H9 (cell line): Measurements from ENCODE around the gene PDE7B. TPM values are rescaled to one million over a fixed set of nuclear protein-coding genes. Genes with fewer than 3 reads are reported as not detected.

ENCODE experiments used
- DNase-seq: peaks from one replicate; pipeline ENCODE4 v3.0.0-alpha.2; 2017
- H2AFZ ChIP-seq: one replicate; pipeline ENCODE4 v1.6.1; 2013; ENCODE audit warnings: mild to moderate bottlenecking, low read length, control low read depth, moderate library complexity
- H2AK5ac ChIP-seq: 2 replicates; pipeline ENCODE4 v1.6.1; 2013; ENCODE audit warnings: low read length, control low read depth, mixed read lengths; ENCODE audit not compliant: insufficient read length
- H2BK120ac ChIP-seq: one replicate; pipeline ENCODE4 v1.6.1; 2013; ENCODE audit warnings: low read depth, mild to moderate bottlenecking, low read length, control low read depth, inconsistent platforms; ENCODE audit not compliant: poor library complexity, severe bottlenecking
- H2BK12ac ChIP-seq: 2 replicates; pipeline ENCODE4 v1.6.1; 2013; ENCODE audit warnings: low read length, control low read depth, mixed read lengths, low read depth; ENCODE audit not compliant: insufficient read length
- H2BK15ac ChIP-seq: 2 replicates; pipeline ENCODE4 v1.6.1; 2013; ENCODE audit warnings: low read depth, low read length, control low read depth
- H2BK20ac ChIP-seq: one replicate; pipeline ENCODE4 v1.6.1; 2013; ENCODE audit warnings: low read depth, mild to moderate bottlenecking, low read length, control low read depth, inconsistent platforms; ENCODE audit not compliant: poor library complexity, severe bottlenecking
- H2BK5ac ChIP-seq: 2 replicates; pipeline ENCODE4 v1.6.1; 2013; ENCODE audit warnings: low read length, control low read depth, mixed read lengths; ENCODE audit not compliant: insufficient read length
- H3K14ac ChIP-seq: 2 replicates; pipeline ENCODE4 v1.6.1; 2013; ENCODE audit warnings: low read length, control low read depth; ENCODE audit not compliant: insufficient read depth
- H3K18ac ChIP-seq: 2 replicates; pipeline ENCODE4 v1.6.1; 2013; ENCODE audit warnings: low read depth, mild to moderate bottlenecking, mixed read lengths, low read length, control low read depth; ENCODE audit not compliant: insufficient read length
- H3K23ac ChIP-seq: 2 replicates; pipeline ENCODE4 v1.6.1; 2013; ENCODE audit warnings: low read length, control low read depth, mixed read lengths, low read depth; ENCODE audit not compliant: insufficient read length
- H3K23me2 ChIP-seq: 2 replicates; pipeline ENCODE4 v1.6.1; 2013; ENCODE audit warnings: low read depth, mild to moderate bottlenecking, mixed read lengths, low read length, control low read depth; ENCODE audit not compliant: insufficient read length, poor library complexity, severe bottlenecking
- H3K27ac ChIP-seq: 2 replicates; pipeline ENCODE4 v1.5.1; 2013; ENCODE audit warnings: low read length, control low read depth, mixed read lengths, low read depth; ENCODE audit not compliant: insufficient read length
- H3K27me3 ChIP-seq: 2 replicates; pipeline ENCODE4 v1.6.1; 2013; ENCODE audit warnings: low read length, control low read depth, inconsistent platforms; ENCODE audit not compliant: insufficient read depth
- H3K4ac ChIP-seq: 2 replicates; pipeline ENCODE4 v1.6.1; 2013; ENCODE audit warnings: low read depth, mild to moderate bottlenecking, control low read depth, inconsistent platforms, low read length, moderate library complexity
- H3K4me1 ChIP-seq: 2 replicates; pipeline ENCODE4 v1.6.1; 2013; ENCODE audit warnings: low read length, control low read depth, inconsistent platforms; ENCODE audit not compliant: insufficient read depth
- H3K4me2 ChIP-seq: 2 replicates; pipeline ENCODE4 v1.6.1; 2013; ENCODE audit warnings: low read length, control low read depth, mixed read lengths; ENCODE audit not compliant: insufficient read length, insufficient read depth
- H3K56ac ChIP-seq: 2 replicates; pipeline ENCODE4 v1.6.1; 2013; ENCODE audit warnings: low read depth, mild to moderate bottlenecking, mixed read lengths, low read length, control low read depth; ENCODE audit not compliant: insufficient read length
- H3K79me1 ChIP-seq: 2 replicates; pipeline ENCODE4 v1.6.1; 2013; ENCODE audit warnings: low read depth, mild to moderate bottlenecking, moderate library complexity, low read length, control low read depth, inconsistent platforms; ENCODE audit not compliant: insufficient read depth, poor library complexity, severe bottlenecking
- H3K79me2 ChIP-seq: 2 replicates; pipeline ENCODE4 v1.6.1; 2013; ENCODE audit warnings: low read length, control low read depth, inconsistent platforms; ENCODE audit not compliant: insufficient read depth
- H3K9ac ChIP-seq: 2 replicates; pipeline ENCODE4 v1.6.1; 2013; ENCODE audit warnings: low read length, control low read depth, mixed read lengths; ENCODE audit not compliant: insufficient read length; ENCODE audit errors: extremely low read depth
- H3K9me3 ChIP-seq: one replicate; pipeline ENCODE4 v1.6.1; 2013; ENCODE audit warnings: low read depth, low read length, inconsistent platforms; ENCODE audit not compliant: control insufficient read depth
- H3T11ph ChIP-seq: one replicate; pipeline ENCODE4 v1.6.1; 2013; ENCODE audit warnings: mild to moderate bottlenecking, low read length, control low read depth, inconsistent platforms
- H4K20me1 ChIP-seq: one replicate; pipeline ENCODE4 v1.6.1; 2013; ENCODE audit not compliant: control insufficient read depth, insufficient read length, insufficient read depth
- H4K5ac ChIP-seq: 2 replicates; pipeline ENCODE4 v1.6.1; 2013; ENCODE audit warnings: low read depth, mild to moderate bottlenecking, mixed read lengths, low read length, control low read depth; ENCODE audit not compliant: insufficient read length
- H4K8ac ChIP-seq: replicated peaks from 2 replicates; pipeline ENCODE4 v1.6.1; 2013; ENCODE audit warnings: low read length, control low read depth, mixed read lengths, low read depth; ENCODE audit not compliant: insufficient read length
- H4K91ac ChIP-seq: 2 replicates; pipeline ENCODE4 v1.6.1; 2013; ENCODE audit warnings: low read depth, mild to moderate bottlenecking, moderate library complexity, mixed read lengths, low read length, control low read depth; ENCODE audit not compliant: insufficient read length
- H3K27ac Mint-ChIP-seq, 3 experiments: 2 replicates in 2 of 3; 3 replicates in 1 of 3; pipeline ENCODE4 v1.8.0; 2020 to 2021; ENCODE audit warnings: mixed read lengths in 3 of 3, mild to moderate bottlenecking in 1 of 3, moderate library complexity in 1 of 3
- H3K27me3 Mint-ChIP-seq: 2 replicates; pipeline ENCODE4 v1.8.0; 2021; ENCODE audit warnings: low read depth, mild to moderate bottlenecking, moderate library complexity, mixed read lengths
- H3K36me3 Mint-ChIP-seq, 3 experiments: 2 replicates in 2 of 3; 3 replicates in 1 of 3; pipeline ENCODE4 v1.8.0; 2020 to 2021; ENCODE audit warnings: low read depth in 3 of 3, mixed read lengths in 3 of 3; ENCODE audit not compliant: insufficient read depth in 1 of 3
- H3K4me1 Mint-ChIP-seq, 2 experiments: 2 replicates each; pipeline ENCODE4 v1.8.0; 2020; ENCODE audit warnings: mixed read lengths in 2 of 2
- H3K4me3 Mint-ChIP-seq, 2 experiments: 2 replicates in 1 of 2; 3 replicates in 1 of 2; pipeline ENCODE4 v1.8.0; 2020 to 2021; ENCODE audit warnings: mild to moderate bottlenecking in 2 of 2, mixed read lengths in 2 of 2, moderate library complexity in 1 of 2
- H3K9me3 Mint-ChIP-seq, 2 experiments: 2 replicates in 1 of 2; 3 replicates in 1 of 2; pipeline ENCODE4 v1.8.0; 2020; ENCODE audit warnings: mild to moderate bottlenecking in 2 of 2, mixed read lengths in 2 of 2, moderate library complexity in 1 of 2
- WGBS: extraction: QIAGEN DNeasy Blood & Tissue Kit; methylation state at CpG from one replicate; pipeline ENCODE4 v1.1.7; 2013; ENCODE audit warnings: missing lambda C conversion rate, low lambda C conversion rate, mixed read lengths; ENCODE audit not compliant: insufficient read length; ENCODE audit errors: extremely low coverage; 5-methylcytosine and 5-hydroxymethylcytosine counted together
- total RNA-seq: library from RNA; stranded (reverse); gene quantifications from 2 replicates; pipeline ENCODE4 v1.2.1, GENCODE V29; 2021
- TF ChIP-seq, protein P1 (sequence below): fragments of 200-600 bp; sonication (generic); conservative IDR thresholded peaks from 3 replicates; pipeline ENCODE4 v1.8.0; 2021; ENCODE audit warnings: antibody characterized with exemption, mild to moderate bottlenecking

Gene PDE7B
- total RNA-seq, 1 experiment from 2014 or later: not detected

DNA sequence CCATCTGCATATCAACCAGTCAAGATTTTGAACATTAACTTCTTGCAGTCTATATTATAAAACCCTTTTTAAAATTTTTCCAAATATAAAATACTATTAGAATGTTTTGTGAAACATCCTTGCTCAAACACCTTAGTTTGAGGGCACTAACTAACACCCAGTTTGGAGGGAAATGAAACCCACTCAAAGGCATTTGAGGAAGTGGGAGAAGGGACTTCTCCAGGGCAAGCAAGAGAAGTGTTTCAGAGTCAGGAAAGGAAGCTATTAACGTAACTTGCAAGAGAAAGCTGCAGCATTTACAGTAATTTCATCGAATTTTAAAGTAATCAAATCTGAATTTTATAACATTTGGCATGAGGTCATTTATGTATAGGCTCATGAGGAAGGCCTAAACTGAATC is 377.3 kb downstream of the PDE7B start:
- H3K56ac ChIP-seq: no peak overlapping the region
- no peak overlapping the region for H2AK5ac ChIP-seq
- Mint-ChIP-seq H3K36me3 (peaks cover 0 to 14% (median 7%) of the 10 kb centered on the region in 3 experiments; a peak in 3 of 7 replicates), H3K27me3 (no peaks in the 10 kb centered on the region), H3K4me1 (no peaks in the 10 kb centered on the region), H3K27ac (no peak overlapping the region), H3K4me3 (no peak overlapping the region), H3K9me3 (peaks cover 0 to 4% of the 10 kb centered on the region in 2 experiments; a peak in 2 of 5 replicates)
- H3K18ac ChIP-seq: no peak overlapping the region
- no peak overlapping the region for H3K27ac ChIP-seq
- no peak overlapping the region for H4K5ac ChIP-seq
- no peaks in the 10 kb centered on the region for H3K79me1 ChIP-seq
- no peak overlapping the region for H4K8ac ChIP-seq
- no peak overlapping the region for H2AFZ ChIP-seq
- no peak overlapping the region for H2BK120ac ChIP-seq
- no peak overlapping the region for H3K14ac ChIP-seq
- no peak overlapping the region for H3K23ac ChIP-seq
- no peak overlapping the region for H3T11ph ChIP-seq
- H3K4me2 ChIP-seq: no peak overlapping the region
- no peaks in the 10 kb centered on the region for H3K23me2 ChIP-seq
- H2BK20ac ChIP-seq: no peak overlapping the region
- no peak overlapping the region for H2BK15ac ChIP-seq
- no CpG with 5 or more reads among the region's 2 CpGs for WGBS
- no peak overlapping the region for H3K4ac ChIP-seq
- no peak for DNase-seq
- TF ChIP-seq, protein P1, sequence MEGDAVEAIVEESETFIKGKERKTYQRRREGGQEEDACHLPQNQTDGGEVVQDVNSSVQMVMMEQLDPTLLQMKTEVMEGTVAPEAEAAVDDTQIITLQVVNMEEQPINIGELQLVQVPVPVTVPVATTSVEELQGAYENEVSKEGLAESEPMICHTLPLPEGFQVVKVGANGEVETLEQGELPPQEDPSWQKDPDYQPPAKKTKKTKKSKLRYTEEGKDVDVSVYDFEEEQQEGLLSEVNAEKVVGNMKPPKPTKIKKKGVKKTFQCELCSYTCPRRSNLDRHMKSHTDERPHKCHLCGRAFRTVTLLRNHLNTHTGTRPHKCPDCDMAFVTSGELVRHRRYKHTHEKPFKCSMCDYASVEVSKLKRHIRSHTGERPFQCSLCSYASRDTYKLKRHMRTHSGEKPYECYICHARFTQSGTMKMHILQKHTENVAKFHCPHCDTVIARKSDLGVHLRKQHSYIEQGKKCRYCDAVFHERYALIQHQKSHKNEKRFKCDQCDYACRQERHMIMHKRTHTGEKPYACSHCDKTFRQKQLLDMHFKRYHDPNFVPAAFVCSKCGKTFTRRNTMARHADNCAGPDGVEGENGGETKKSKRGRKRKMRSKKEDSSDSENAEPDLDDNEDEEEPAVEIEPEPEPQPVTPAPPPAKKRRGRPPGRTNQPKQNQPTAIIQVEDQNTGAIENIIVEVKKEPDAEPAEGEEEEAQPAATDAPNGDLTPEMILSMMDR: no peak
- H3K9ac ChIP-seq: no peak overlapping the region
- no peaks in the 10 kb centered on the region for H4K20me1 ChIP-seq
- H2BK12ac ChIP-seq: no peak overlapping the region
- H3K4me1 ChIP-seq: no peaks in the 10 kb centered on the region
- H3K79me2 ChIP-seq: no peaks in the 10 kb centered on the region
- no peaks in the 10 kb centered on the region for H3K27me3 ChIP-seq
- no peaks in the 10 kb centered on the region for H3K9me3 ChIP-seq
- H4K91ac ChIP-seq: no peak overlapping the region
- no peak overlapping the region for H2BK5ac ChIP-seq
